ENCODE data around the gene OGT.

The OGT gene

GRCh38 chrX:71496476-71496875 is 36.4 kb upstream of the OGT start:
- no peak for TF ChIP-seq SIN3A (IDR thresholded peaks at IDR 0.05; ENCODE audit: borderline replicate concordance, insufficient read depth, low read length)
- TF ChIP-seq TAF1 (IDR thresholded peaks at IDR 0.05; ENCODE audit: borderline replicate concordance, insufficient read depth, low read length) = no peak
- TF ChIP-seq REST (IDR thresholded peaks at IDR 0.05; ENCODE audit: insufficient read depth in 1 of 2, low read depth in 2 of 2, low read length in 2 of 2) = no peak
- no peak for TF ChIP-seq FOXP2 (optimal IDR thresholded peaks at IDR 0.05; ENCODE audit: borderline replicate concordance, extremely low read depth, extremely low read length, insufficient read depth)
- TF ChIP-seq POLR2AphosphoS5 (IDR thresholded peaks at IDR 0.05; ENCODE audit: low read depth, low read length) = no peak

- TF ChIP-seq TAF1 (IDR thresholded peaks at IDR 0.05; ENCODE audit: borderline replicate concordance, insufficient read depth, low read length) (no peak), SIN3A (IDR thresholded peaks at IDR 0.05; ENCODE audit: borderline replicate concordance, insufficient read depth, low read length) (no peak), FOXP2 (optimal IDR thresholded peaks at IDR 0.05; ENCODE audit: borderline replicate concordance, extremely low read depth, extremely low read length, insufficient read depth) (no peak), POLR2AphosphoS5 (IDR thresholded peaks at IDR 0.05; ENCODE audit: low read depth, low read length) (no peak), REST (IDR thresholded peaks at IDR 0.05; ENCODE audit: insufficient read depth in 1 of 2, low read depth in 2 of 2, low read length in 2 of 2) (no peak)
Observed at GRCh38 chrX:71504346-71504745, 28.6 kb upstream of the OGT start.

- TF ChIP-seq FOXP2 (optimal IDR thresholded peaks at IDR 0.05; ENCODE audit: borderline replicate concordance, extremely low read depth, extremely low read length, insufficient read depth) (no peak), TAF1 (IDR thresholded peaks at IDR 0.05; ENCODE audit: borderline replicate concordance, insufficient read depth, low read length) (no peak), POLR2AphosphoS5 (IDR thresholded peaks at IDR 0.05; ENCODE audit: low read depth, low read length) (no peak), REST (IDR thresholded peaks at IDR 0.05; ENCODE audit: insufficient read depth in 1 of 2, low read depth in 2 of 2, low read length in 2 of 2) (no peak), SIN3A (IDR thresholded peaks at IDR 0.05; ENCODE audit: borderline replicate concordance, insufficient read depth, low read length) (no peak)
Observed at GRCh38 chrX:71509289-71509688, 23.6 kb upstream of the OGT start.

GRCh38 chrX:71510161-71510560 is 22.7 kb upstream of the OGT start:
- no peak for TF ChIP-seq SIN3A (IDR thresholded peaks at IDR 0.05; ENCODE audit: borderline replicate concordance, insufficient read depth, low read length)
- TF ChIP-seq FOXP2 (optimal IDR thresholded peaks at IDR 0.05; ENCODE audit: borderline replicate concordance, extremely low read depth, extremely low read length, insufficient read depth) = no peak
- TF ChIP-seq REST (IDR thresholded peaks at IDR 0.05; ENCODE audit: insufficient read depth in 1 of 2, low read depth in 2 of 2, low read length in 2 of 2) = no peak
- no peak for TF ChIP-seq TAF1 (IDR thresholded peaks at IDR 0.05; ENCODE audit: borderline replicate concordance, insufficient read depth, low read length)
- TF ChIP-seq POLR2AphosphoS5 (IDR thresholded peaks at IDR 0.05; ENCODE audit: low read depth, low read length) = no peak

All from PFSK-1 (cell line).